IMR-90 (cell line): ENCODE measurements around the gene MICAL3. TPM values are rescaled to one million over a fixed set of nuclear protein-coding genes. Genes with fewer than 3 reads are reported as not detected.
A peak's percentile ranks its signal among the peaks of the same experiment; 100 is the strongest.

ENCODE experiments used
- ATAC-seq: fragments of 200-7000 bp; cut with Tn5 transposase; 2 replicates; pipeline ENCODE4 v1.9.1; 2020; ENCODE audit warnings: low read depth, mild to moderate bottlenecking, moderate library complexity
- BruUV-seq: library from RNA; stranded (reverse); fragments of 400-500 nt; replicated peaks from 2 replicates; lab custom pipeline; 2021; lab: Mats Ljungman, UMichigan
- CTCF ChIA-PET: fragments of 300-600 bp; formaldehyde crosslinking; extraction: SDS; loops from one replicate; lab custom pipeline; 2021; ENCODE audit warnings: antibody characterized with exemption; lab: Yijun Ruan, JAX
- POLR2A ChIA-PET: fragments of 300-600 bp; sonication (Branson Sonifier 250); formaldehyde crosslinking; loops from one replicate; lab custom pipeline; 2022; ENCODE audit warnings: antibody characterized with exemption; ENCODE audit not compliant: unreplicated experiment; lab: Charles Lee
- DNase-seq: peaks from one replicate; pipeline ENCODE4 v3.0.0; 2013
- H2AFZ ChIP-seq: replicated peaks from 2 replicates; pipeline ENCODE3; 2013; ENCODE audit warnings: low read length, mild to moderate bottlenecking; ENCODE audit not compliant: poor library complexity
- H2AK5ac ChIP-seq: 2 replicates; pipeline ENCODE4 v1.6.1; 2013; ENCODE audit warnings: low read depth, low read length, inconsistent platforms
- H2AK9ac ChIP-seq: replicated peaks from 2 replicates; pipeline ENCODE3; 2013; ENCODE audit warnings: mild to moderate bottlenecking, low read depth, low read length, moderate library complexity; ENCODE audit not compliant: poor library complexity
- H2BK120ac ChIP-seq: 2 replicates; pipeline ENCODE4 v1.6.1; 2013; ENCODE audit warnings: low read depth, low read length, inconsistent platforms
- H2BK15ac ChIP-seq: 3 replicates; pipeline ENCODE4 v1.6.1; 2013; ENCODE audit warnings: low read depth, low read length, inconsistent platforms
- H2BK20ac ChIP-seq: 2 replicates; pipeline ENCODE4 v1.6.1; 2013; ENCODE audit warnings: low read depth, mild to moderate bottlenecking, inconsistent platforms, low read length, moderate library complexity
- H2BK5ac ChIP-seq: 2 replicates; pipeline ENCODE4 v1.6.1; 2013; ENCODE audit warnings: mild to moderate bottlenecking, low read depth, low read length, inconsistent platforms; ENCODE audit not compliant: poor library complexity, severe bottlenecking
- H3K14ac ChIP-seq: replicated peaks from 2 replicates; pipeline ENCODE4 v1.6.1; 2013; ENCODE audit warnings: low read depth, low read length, inconsistent platforms
- H3K18ac ChIP-seq: 2 replicates; pipeline ENCODE4 v1.6.1; 2013; ENCODE audit warnings: low read depth, low read length, control low read depth
- H3K23ac ChIP-seq: 2 replicates; pipeline ENCODE4 v1.6.1; 2013; ENCODE audit warnings: low read depth, low read length, inconsistent platforms
- H3K27ac ChIP-seq: 2 replicates; pipeline ENCODE4 v1.5.1; 2013; ENCODE audit warnings: mild to moderate bottlenecking, control low read depth, low read length; ENCODE audit not compliant: insufficient read depth
- H3K27me3 ChIP-seq: 2 replicates; pipeline ENCODE4 v1.6.1; 2013; ENCODE audit warnings: low read length; ENCODE audit not compliant: control insufficient read depth, insufficient read depth
- H3K36me3 ChIP-seq: 2 replicates; pipeline ENCODE4 v1.6.1; 2013; ENCODE audit warnings: low read length, mixed read lengths; ENCODE audit not compliant: control insufficient read depth, insufficient read depth
- H3K4ac ChIP-seq: 2 replicates; pipeline ENCODE4 v1.6.1; 2013; ENCODE audit warnings: low read depth, low read length, inconsistent platforms
- H3K4me1 ChIP-seq: 2 replicates; pipeline ENCODE4 v1.6.1; 2013; ENCODE audit warnings: low read length, mixed read lengths; ENCODE audit not compliant: control insufficient read depth, insufficient read depth
- H3K4me2 ChIP-seq: 2 replicates; pipeline ENCODE4 v1.6.1; 2013; ENCODE audit warnings: low read depth, mild to moderate bottlenecking, control low read depth, low read length, moderate library complexity
- H3K4me3 ChIP-seq: 2 replicates; pipeline ENCODE4 v1.5.1; 2013; ENCODE audit warnings: low read depth, mild to moderate bottlenecking, control low read depth, low read length, moderate library complexity; ENCODE audit not compliant: insufficient read depth
- H3K56ac ChIP-seq: 2 replicates; pipeline ENCODE4 v1.6.1; 2013; ENCODE audit warnings: low read length, inconsistent platforms; ENCODE audit not compliant: insufficient read depth; ENCODE audit errors: extremely low read depth
- H3K79me1 ChIP-seq, 2 experiments: 2 replicates each; pipeline ENCODE4 v1.6.1; 2013; ENCODE audit warnings: low read length in 2 of 2, inconsistent platforms in 1 of 2, low read depth in 1 of 2
- H3K9ac ChIP-seq: 2 replicates; pipeline ENCODE4 v1.6.1; 2013; ENCODE audit warnings: low read depth, low read length, control low read depth
- H3K9me1 ChIP-seq: 2 replicates; pipeline ENCODE4 v1.6.1; 2013; ENCODE audit warnings: low read length, inconsistent platforms; ENCODE audit not compliant: insufficient read depth
- H3K9me3 ChIP-seq: 2 replicates; pipeline ENCODE4 v1.6.1; 2013; ENCODE audit warnings: low read length; ENCODE audit not compliant: control insufficient read depth, insufficient read depth
- H4K20me1 ChIP-seq: 2 replicates; pipeline ENCODE4 v1.6.1; 2013; ENCODE audit warnings: low read length, inconsistent platforms; ENCODE audit not compliant: insufficient read depth
- H4K5ac ChIP-seq: 2 replicates; pipeline ENCODE4 v1.6.1; 2013; ENCODE audit warnings: mild to moderate bottlenecking, low read depth, low read length, control low read depth
- H4K8ac ChIP-seq, 2 experiments: 2 replicates each; pipeline ENCODE4 v1.6.1; 2013; ENCODE audit warnings: low read depth in 2 of 2, low read length in 2 of 2, control low read depth in 1 of 2, inconsistent platforms in 1 of 2
- H4K91ac ChIP-seq: 2 replicates; pipeline ENCODE4 v1.6.1; 2013; ENCODE audit warnings: low read depth, low read length, inconsistent platforms; ENCODE audit not compliant: insufficient read depth
- BHLHE40 ChIP-seq: fragments of 150-350 bp; IDR thresholded peaks from 2 replicates; pipeline ENCODE4 v1.6.1; 2016; ENCODE audit warnings: mild to moderate bottlenecking, low read depth, low read length
- CHD1 ChIP-seq: IDR thresholded peaks from 2 replicates; pipeline ENCODE4 v1.6.1; 2012; ENCODE audit warnings: low read depth, low read length, improper control_type of control experiment
- CTCF ChIP-seq: conservative IDR thresholded peaks from 2 replicates; pipeline ENCODE4 v1.5.1; 2012; ENCODE audit warnings: mild to moderate bottlenecking, low read depth, low read length, improper control_type of control experiment
- FOS ChIP-seq: fragments of 150-350 bp; IDR thresholded peaks from 2 replicates; pipeline ENCODE4 v1.6.1; 2016; ENCODE audit warnings: low read depth, low read length
- MAFK ChIP-seq: IDR thresholded peaks from 2 replicates; pipeline ENCODE4 v1.6.1; 2012; ENCODE audit warnings: low read depth, low read length, improper control_type of control experiment
- MAZ ChIP-seq: IDR thresholded peaks from 2 replicates; pipeline ENCODE4 v1.6.1; 2012; ENCODE audit warnings: low read depth, mild to moderate bottlenecking, low read length, improper control_type of control experiment, moderate library complexity, borderline replicate concordance
- MXI1 ChIP-seq: IDR thresholded peaks from 2 replicates; pipeline ENCODE4 v1.6.1; 2012; ENCODE audit warnings: low read depth, mild to moderate bottlenecking, low read length, moderate library complexity, borderline replicate concordance
- POLR2A ChIP-seq: IDR thresholded peaks from 2 replicates; pipeline ENCODE4 v1.6.1; 2012; ENCODE audit warnings: mild to moderate bottlenecking, low read depth, low read length
- RAD21 ChIP-seq: IDR thresholded peaks from 2 replicates; pipeline ENCODE4 v1.6.1; 2012; ENCODE audit warnings: low read length, improper control_type of control experiment
- RCOR1 ChIP-seq: IDR thresholded peaks from 2 replicates; pipeline ENCODE4 v1.6.1; 2012; ENCODE audit warnings: mild to moderate bottlenecking, low read length, improper control_type of control experiment; ENCODE audit not compliant: insufficient replicate concordance
- SMC3 ChIP-seq: fragments of 150-350 bp; IDR thresholded peaks from 2 replicates; pipeline ENCODE4 v1.6.1; 2016; ENCODE audit warnings: low read depth, mild to moderate bottlenecking, antibody characterized with exemption, low read length, moderate library complexity
- WGBS, 2 experiments: methylation state at CpG; one replicate each; pipeline versions ENCODE4 v1.1.5 to v1.1.7; 2013; ENCODE audit warnings: missing lambda C conversion rate in 2 of 2; ENCODE audit not compliant: insufficient read length in 1 of 2; ENCODE audit errors: extremely low coverage in 2 of 2; 5-methylcytosine and 5-hydroxymethylcytosine counted together
- dilution Hi-C: fragments of 300-500 bp; cut with HindIII; formaldehyde crosslinking; loops from one replicate; pipeline ENCODE4 v1.14.3; 2018; ENCODE audit warnings: low sequenced_read_pairs; ENCODE audit not compliant: unreplicated experiment
- in situ Hi-C: fragments of 300-500 bp; cut with MboI; formaldehyde crosslinking; loops from 3 replicates; pipeline ENCODE4 v1.14.3; 2019; ENCODE audit warnings: low sequenced_read_pairs, inconsistent platforms, mixed read lengths
- intact Hi-C: fragments of 100-400 bp; cut with micrococcal nuclease; formaldehyde crosslinking; loops from 2 replicates; pipeline ENCODE4 v1.10.0; 2022
- polyA plus RNA-seq, 3 experiments: library from polyadenylated mRNA; depleted of rRNA; stranded (reverse); fragments of >200 nt; gene quantifications; 2 replicates each; pipeline ENCODE4 v1.2.3, GENCODE V29; 2012; ENCODE audit warnings: low replicate concordance in 1 of 3
- total RNA-seq: library from RNA; depleted of rRNA; stranded (reverse); fragments of >200 nt; gene quantifications from 2 replicates; pipeline ENCODE4 v1.2.3, GENCODE V29; 2012

The MICAL3 gene
- total and polyA plus RNA-seq, 2 of the 4 experiments (the other 2 are of a cell fraction): 17.6 to 26.8 TPM

GRCh38 chr22:17814830-17815229 lies 209.5 kb downstream of the MICAL3 start:
- in situ Hi-C loops: loop anchor here (25.0 kb wide), 1 partner anchor 728 kb away; the partner anchor contains the start of gene IL17RA

More at GRCh38 chr22:17814830-17815229, 209.5 kb downstream of the MICAL3 start:
- no TSS peak for BruUV-seq
- no peak overlapping the region for H2BK5ac ChIP-seq
- H2AFZ ChIP-seq: peak overlapping the region; percentile 0
- no peak overlapping the region for H3K56ac ChIP-seq
- H2BK20ac ChIP-seq: no peak overlapping the region
- peaks cover 39% of the 10 kb centered on the region for H3K36me3 ChIP-seq
- H4K20me1 ChIP-seq: no peaks in the 10 kb centered on the region; the same call in 1 of the 2 replicates
- no peak overlapping the region for H4K91ac ChIP-seq
- no peak overlapping the region for H3K4me2 ChIP-seq
- no peak overlapping the region for H3K4me3 ChIP-seq
- no peak overlapping the region for H4K5ac ChIP-seq
- no peaks in the 10 kb centered on the region for H3K4me1 ChIP-seq
- H3K4ac ChIP-seq: no peak overlapping the region
- H3K27ac ChIP-seq: no peak overlapping the region
- H2AK9ac ChIP-seq: no peak overlapping the region
- no peak overlapping the region for H3K18ac ChIP-seq
- intact Hi-C loops (no loop called here), dilution Hi-C loops (no loop called here)
- CTCF ChIA-PET: no interaction called here
- no peak overlapping the region for H3K14ac ChIP-seq
- no peaks in the 10 kb centered on the region for H3K9me3 ChIP-seq
- H3K9me1 ChIP-seq: no peaks in the 10 kb centered on the region
- H3K23ac ChIP-seq: no peak overlapping the region
- DNase-seq (no peak), ATAC-seq (no peak)
- no peak overlapping the region for H4K8ac ChIP-seq
- no peak overlapping the region for H2BK120ac ChIP-seq
- H2AK5ac ChIP-seq: no peak overlapping the region
- 98% methylated on average over 16 of the region's 20 CpGs; no CpG with 5 or more reads in 1 of the 2 experiments for WGBS, 2 experiments
- TF ChIP-seq RAD21 (no peak), FOS (no peak), MXI1 (no peak), CTCF (no peak), SMC3 (no peak), RCOR1 (no peak), MAZ (no peak), CHD1 (no peak), BHLHE40 (no peak), POLR2A (no peak), MAFK (no peak)
- no peaks in the 10 kb centered on the region for H3K27me3 ChIP-seq
- POLR2A ChIA-PET: no interaction called here
- H3K9ac ChIP-seq: no peak overlapping the region
- H2BK15ac ChIP-seq: no peak overlapping the region
- no peaks in the 10 kb centered on the region for H3K79me1 ChIP-seq
